ENCODE results near the gene APBA2.

Gene APBA2

DNA sequence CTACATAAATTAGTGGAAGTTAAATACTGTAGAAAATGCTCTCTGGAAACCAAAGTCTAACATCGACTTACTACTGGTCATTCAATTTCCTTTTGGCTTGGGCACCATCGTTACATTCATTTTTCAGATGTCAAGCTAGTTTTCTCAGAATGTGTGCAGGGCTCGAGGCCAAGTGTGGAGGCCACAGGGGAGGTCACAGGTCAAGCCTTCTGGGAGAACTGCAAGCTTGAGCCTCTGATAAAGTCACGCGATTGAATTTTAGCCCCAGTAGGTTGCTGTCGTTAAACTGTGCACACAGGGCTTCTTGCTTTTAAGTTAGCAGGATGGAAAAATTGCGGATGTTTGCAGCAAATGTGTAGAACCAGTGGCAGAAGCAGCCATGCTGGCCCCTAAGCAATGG is 182.2 kb downstream of the APBA2 start:
- no peak for DNase-seq

DNA sequence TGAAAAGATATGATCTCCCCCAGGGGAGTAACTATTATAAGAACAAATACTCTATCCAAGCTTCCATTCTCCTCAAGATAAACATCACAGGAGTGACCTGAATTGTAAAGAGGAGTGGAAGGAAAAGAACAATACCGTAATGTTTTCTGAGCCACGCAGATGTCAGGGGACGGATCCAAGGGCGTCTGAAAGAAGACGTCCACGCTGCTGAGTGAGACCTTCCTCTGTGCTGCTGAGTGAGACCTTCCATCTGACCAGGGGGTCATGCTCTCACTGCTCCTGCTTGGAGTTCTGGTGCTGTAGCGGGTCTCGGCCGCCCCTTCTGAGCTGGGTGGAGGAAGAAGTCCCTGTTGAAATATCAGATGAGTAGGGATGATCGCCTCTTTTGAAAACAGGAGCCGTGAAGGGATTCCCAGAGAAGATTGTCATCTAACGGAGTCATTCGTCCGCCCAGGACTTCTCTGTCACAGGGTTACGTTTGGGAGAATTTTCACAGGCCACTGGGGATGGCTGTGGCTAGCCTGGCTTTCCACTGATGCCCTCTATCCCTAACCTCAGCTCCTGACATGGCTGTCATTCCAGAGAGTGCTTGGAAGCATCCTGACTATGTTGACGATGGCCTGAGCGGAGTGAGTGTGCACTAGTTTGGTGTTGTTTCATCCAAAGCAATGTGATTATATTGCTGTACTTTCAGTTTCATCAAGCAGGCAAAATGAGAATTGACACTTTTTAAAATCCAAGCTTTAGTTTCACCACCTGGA is 184.9 kb downstream of the APBA2 start:
- DNase-seq, result no peak

DNA sequence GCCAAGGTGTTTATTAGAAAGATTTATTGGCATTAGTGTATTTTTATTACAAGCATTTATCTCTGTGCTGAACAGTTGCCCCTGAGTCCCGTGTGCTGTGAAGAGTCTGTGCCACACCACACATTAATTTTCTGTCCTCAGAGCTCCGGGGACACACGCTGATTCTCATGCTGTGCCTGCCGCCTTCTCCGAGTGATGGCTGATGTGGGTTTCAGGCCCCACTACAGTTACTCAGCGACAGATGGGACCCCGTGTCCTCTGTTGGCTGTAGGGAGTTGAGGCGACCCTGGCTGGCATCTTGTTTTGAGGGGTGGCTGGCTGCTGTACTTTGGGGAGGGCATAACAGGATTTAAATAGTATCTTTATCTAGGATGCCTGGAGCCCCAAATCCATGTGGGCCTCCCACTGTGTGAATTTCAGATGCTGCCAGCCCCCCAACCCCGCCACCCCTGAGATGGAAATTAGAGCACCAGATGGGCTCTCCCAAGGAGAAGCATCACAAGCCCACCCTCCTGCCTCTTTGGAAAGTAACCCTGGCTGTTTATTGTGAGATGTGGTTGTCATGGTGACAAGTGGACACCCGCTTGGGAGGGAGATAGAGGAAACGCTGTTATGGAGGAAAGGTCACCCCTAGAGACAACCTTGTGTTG is 185.6 kb downstream of the APBA2 start:
- no peak for DNase-seq

DNA sequence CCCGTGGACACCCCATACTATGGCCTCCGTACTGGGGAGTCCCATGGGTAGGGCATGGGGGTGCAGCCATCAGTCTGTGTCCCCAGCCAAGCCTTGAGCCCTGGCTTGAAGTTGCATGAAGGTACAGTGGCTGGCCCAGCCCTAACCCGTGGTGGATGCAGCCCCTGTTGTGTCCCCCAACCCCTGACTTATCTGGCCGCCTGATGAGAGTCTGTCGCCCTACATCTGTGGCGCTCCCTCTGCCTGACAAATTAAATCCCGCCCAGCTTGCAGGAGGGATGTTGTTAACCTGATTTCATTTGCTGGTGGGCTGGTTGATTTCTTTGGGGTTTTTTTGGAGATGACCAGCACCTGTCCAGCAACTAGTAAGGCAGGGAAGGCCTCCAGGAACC is 186.1 kb downstream of the APBA2 start:
- DNase-seq, result no peak

DNA sequence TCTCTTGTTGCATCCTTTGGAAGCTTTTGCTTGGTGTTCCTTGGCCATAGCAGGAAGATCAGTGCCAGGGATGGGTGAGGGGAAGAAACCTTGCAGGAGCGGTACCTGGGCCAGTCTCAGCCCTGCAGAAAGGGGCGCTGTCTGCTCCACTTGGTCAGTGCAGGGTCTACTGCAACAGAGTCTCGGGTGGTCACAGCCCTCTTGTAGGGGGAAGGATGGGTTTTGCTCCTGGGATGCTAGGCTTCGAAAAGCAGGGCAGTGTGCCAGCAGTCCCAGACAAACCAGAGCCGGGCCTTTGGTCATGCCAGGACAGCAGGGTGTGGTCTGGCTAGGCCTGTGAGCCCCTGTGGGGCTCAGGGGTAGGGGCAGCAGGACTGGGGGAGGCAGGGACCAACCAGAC is 186.7 kb downstream of the APBA2 start:
- no peak for DNase-seq

DNA sequence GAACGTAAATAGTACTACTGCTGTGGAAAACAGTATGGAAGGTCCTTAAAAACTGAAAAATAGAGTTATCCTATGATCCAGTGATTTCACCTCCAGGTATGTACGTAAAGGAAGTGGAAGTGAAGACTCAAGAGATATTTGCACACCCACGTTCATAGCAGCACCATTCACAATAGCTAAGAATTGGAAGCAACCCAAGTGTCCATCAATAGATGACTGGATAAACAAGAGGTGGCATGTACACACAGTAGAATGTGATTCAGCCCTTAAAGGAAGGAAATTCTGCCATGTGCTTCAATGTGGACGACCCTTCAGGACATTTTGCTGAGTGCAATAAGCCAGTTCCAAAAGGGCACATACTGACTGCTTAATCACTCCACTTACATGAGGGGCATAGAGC is 188.3 kb downstream of the APBA2 start:
- DNase-seq, result no peak

DNA sequence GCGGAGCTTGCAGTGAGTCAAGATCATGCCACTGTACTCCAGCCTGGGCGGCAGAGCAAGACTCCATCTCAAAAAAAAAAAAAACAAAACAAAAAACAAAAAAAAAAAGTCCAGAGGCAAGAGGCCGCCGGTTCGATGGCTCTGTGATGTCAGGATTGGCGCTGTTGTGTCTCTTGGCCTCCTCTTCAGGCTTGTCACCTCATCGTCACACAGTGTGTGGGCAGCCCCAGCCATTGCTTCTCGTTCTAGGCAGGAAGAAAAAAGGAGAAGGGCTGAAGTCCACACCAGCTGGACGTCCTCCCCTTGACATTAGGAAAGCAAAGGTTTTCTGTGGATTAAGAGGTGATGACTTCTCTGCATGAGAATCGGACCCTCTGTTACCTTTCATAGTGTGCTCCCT is 192.8 kb downstream of the APBA2 start:
- DNase-seq, result no peak

DNA sequence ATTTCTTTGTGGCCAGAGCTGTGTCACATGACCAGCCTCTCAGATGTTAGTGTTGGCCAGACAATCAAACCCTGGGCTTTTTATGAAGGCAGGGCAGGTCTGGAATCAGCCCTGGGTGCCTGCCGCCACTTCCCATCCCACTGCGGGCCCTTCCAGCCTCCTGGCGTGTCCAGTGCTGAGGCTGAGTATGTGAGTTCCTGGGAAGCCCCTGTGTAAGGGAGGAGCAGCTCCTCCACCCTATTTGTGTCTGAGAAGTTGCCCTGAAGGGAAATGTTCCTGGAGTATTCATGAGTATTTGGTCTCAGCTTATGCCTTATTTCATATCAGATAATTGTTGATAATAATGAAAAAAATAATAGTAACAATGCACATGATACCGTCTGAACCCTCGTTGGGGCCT is 193.7 kb downstream of the APBA2 start:
- DNase-seq, result no peak

DNA sequence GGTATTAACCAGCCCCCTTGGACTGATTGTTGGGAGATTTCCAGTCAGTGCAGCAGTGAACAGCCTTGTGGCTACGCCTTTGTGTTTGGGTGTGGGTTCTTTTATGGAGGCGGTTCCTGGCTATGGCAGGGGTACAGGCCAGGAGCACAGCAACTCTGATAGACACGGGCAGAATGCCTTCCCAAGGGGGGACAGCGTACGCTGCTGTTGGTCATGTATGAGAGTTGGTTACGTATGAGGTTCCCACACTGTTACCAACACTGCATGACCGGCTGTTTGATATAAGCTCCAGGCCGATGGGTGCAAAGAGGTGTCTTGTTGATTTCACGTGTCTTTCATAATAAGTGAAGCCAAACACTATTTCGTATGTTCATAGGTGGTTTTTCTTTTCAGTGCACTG is 196.0 kb downstream of the APBA2 start:
- no peak for DNase-seq

DNA sequence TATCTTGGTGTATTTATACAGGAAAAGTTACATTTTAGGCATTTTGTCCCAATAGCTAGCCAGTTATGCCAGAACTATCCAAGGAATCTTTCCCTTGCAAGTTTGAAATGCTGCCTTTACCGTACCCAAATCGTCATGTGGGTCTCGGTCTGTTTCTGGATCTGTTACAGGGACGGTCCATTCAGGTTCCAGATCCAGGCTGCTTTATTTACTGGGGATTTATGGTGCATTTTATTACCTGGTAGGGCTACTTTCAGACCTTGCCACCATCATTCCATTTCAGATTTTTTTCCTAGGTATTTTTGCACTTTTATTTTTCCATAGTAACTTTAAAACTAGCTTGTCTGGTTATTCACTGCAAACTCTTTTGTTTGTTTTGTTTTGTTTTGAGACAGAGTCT is 197.4 kb downstream of the APBA2 start:
- no peak for DNase-seq

DNA sequence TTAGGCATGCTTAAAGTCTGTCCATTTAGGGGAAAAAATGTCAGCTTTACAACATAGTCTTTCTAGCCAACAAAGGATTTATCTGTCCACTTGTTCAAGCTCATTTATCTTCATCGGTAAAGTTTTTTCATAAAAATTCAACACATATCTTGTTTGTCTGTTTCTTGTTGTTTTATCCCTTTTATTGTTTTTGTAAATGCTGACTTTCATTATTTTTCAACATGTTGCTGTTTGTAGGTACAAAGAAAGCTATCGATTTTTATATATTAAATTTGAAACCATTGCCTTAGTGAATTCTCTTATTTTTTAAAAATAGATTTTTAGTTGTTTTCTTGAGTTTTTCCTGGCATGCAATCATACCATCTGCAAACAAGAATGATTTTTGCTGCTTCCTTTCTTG is 198.1 kb downstream of the APBA2 start:
- DNase-seq, result no peak

DNA sequence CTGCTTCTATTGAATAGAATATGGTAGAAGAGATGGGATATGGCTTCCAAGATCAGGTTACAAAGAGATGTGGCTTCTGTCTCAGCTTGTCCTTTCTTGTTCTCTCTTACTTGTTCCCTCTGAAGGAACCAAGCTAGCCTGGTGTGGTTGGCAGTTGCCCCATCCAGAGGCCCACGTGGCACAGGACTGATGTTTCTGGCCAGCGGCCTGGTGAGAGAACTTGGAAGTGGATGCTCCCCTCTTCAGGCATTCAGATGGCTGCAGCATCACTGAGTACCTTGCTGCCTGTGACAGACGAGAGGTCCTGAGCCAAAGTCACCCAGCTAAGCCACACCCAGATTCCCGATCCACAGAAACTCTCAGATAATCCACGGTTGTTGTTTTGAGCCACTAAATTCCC is 200.2 kb downstream of the APBA2 start:
- DNase-seq, result no peak

DNA sequence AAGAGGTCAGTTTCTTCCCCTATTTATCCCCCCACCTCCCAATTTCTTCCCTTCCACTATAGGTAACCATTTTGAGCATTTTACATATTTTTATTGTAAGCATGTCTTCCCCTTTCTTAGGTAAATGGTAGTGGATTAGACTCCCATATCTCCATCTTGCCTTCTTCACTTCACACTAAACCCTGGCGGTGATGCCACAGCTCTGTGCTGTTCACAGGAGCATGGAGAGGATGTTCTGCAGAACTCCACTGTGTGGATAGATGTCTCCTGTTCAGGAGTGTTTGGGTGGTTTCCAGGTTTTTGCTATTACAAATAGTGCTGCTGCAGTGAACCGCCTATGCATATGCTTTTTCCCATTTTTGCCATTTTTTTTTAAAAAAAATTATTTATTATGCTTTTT is 201.1 kb downstream of the APBA2 start:
- DNase-seq, result no peak

DNA sequence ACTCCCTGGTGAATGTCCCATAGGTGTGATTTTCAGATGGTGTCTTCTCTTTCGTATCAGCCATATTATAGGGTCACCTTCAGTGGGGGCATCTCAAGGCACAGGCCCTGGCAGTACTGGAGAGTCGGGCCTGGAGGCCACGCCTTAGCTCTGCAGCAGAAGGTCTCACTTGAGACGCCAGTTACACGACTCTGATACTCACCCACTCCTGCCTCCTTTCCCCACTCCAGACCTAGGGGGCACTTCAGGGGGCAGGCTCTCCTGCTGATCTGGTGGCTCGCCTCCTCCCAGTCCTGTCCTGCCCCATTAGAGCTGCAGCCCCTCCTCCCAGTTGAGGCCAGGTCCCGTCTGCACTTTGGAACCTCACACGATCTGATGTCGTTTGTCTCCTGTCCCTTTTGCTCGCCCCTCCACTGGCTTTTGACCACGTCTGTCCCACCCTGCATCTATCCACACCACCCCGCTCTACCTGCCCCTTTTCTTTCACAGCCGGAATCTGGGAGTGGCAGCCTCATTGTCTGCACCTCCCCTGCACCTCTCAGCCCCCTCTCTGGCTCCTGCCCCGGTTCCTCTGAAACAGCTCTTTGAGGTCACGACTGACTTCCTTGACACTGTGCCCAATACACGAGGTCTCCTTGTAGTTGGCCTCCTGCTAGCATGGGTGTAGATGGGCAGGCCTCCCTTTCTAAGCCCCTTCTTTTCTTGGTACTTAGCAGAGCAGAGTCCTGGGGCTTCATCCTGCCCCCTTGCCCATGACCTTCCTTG is 201.9 kb downstream of the APBA2 start:
- no peak for DNase-seq

DNA sequence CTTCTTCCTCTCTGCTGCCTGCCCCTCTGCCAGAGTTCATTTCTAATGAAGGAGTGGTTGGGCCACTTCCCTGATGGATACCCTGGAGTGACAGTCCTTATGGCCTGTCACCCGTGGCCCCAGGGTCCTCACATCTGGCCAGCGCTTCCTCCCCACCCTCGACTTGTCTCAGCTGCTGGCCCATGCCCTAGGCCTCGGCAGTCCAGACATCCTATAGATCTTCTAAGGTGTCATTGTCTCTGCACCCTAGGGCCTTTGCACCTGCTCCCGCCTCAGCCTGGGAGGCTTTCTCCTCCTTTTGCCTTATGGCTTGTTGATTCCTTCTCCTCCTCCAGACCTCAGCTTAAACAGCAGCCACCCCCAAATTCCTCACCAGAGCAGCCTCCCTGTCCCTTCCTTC is 202.9 kb downstream of the APBA2 start:
- no peak for DNase-seq

DNA sequence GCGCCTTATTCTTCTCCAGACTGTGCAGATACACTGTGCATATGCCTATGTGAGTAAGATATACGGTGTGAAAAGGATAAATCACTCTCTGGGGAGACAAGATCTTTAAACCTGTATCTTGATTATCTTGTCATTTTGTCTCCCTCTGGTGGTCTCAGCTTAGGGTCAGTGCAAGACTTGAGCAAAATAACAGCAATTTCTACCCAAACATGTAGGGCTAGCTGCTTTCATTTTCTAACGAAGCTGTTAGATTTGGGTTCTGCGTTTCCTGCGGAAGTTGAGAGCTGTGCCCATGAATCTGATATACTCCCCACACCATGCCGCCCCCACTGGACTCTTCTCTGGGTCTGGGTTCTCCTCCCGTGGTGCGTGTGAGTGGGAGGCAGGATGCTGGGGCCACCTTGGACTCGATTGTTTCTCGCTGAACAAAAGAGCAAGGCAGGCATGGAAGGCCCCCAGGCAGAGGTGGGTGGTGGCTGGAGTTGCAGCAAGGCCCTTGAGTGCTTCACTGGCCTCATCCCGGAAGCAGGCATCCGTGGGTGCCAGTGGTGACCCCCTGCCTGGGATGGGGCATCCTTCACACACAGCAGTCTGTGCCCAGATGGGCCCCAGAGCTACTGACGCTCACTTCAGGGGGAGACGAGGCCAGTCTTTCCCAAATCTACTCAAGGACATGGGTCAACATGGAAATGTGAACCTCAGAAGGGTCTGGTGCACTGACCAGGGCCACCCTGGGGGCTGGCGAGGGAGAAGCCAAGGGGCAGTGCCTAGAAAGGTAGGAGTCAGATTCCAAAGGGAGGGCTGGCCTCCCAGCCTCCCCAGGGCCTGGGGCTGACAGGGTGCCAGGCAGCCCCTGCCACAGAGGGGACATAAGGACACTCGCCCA is 204.2 kb downstream of the APBA2 start:
- DNase-seq, result peak in 1 of 2 donors; percentile 13

DNA sequence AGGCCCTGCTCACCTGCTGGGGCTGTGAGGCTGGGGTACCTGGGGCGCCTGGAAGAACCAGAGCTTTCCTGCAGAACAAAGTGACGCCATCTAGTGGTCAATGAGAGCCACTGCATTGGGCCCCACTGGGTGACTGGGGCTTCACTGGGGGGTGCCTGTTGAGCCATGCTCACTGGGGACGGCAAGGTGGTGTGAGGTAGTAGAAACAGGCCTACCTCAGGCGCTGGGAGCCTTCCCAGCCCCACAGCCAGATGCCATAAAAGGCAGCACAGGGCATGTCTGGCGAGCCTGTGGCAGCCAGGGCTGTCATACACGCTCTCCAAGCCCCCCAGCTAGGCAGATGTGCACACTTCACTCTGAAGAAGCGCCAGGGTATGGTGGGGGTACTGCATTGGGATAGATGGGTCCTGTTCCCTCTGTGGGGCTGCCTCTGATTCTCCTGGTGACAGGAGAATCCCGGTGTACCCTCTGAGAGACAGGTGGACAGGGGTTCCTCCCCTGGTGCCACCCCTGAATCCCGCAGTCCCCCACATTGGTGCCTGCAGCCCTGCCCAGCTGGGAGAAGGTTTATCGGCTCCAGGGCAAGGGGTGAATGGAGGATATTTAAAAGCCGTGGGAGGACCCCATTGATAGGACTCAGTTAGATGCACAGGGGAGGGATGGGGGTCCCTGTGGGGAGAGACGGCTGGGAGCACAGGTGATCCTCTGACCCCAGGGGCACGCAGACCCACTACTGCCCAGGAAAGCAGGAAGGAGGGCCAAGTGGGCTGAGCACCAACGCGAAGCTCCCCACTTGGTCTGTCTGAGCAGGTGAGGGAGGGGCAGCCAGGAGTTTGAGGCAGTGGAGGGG is 205.1 kb downstream of the APBA2 start:
- DNase-seq, result peak; percentile 56 to 63

DNA sequence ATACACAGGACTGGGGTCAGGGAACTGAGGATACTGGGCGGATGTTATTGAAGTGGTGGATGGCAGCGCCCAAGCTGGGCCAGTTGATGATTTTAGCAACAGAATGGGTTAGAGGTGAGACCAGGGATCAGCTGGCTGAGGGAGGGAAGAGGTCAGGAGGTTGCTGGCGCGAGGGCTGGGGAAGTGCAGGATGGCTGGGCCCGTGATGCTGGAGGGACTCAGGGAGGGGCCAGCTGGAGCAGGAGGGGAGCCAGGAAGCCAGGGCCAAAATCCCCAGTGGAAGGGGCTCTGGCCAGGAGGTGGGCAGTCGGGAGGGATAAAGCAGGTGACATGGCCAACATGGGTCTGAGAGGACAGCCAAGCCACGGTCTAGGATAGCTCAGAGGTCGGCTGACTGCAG is 205.9 kb downstream of the APBA2 start:
- no peak for DNase-seq

DNA sequence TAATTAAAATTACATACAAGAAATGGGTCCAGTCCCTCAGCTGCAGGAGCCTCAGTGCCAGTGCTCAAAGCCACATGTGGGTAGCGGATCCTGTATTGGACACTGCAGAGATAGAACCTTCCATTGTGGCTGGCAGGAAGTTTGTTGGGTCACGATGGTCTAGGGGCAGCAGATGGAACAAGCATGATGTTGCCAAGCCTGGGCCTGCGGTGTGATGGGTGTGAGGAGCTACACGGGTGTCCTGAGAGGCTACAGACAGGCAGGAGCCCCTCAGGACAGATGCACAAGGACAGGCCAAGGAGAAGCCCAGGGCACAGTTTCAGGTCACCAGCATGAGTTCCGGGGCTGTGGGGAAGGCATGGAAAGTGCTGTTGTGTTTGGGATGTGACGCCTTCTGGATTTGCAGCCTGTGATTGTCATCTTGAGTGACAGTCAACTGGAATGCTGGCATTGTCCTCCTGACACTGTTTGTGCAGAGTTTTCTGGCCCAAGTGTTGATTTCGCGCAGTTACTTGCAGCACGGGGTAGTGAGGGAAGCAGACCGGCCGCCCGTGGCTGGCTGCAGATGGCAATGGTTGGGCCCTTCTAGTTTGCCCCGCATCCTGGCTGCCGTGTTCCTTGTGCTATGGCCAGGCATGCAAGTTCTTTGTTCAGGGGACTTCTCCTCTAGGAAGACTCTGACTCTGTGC is 206.7 kb downstream of the APBA2 start:
- DNase-seq, result no peak

DNA sequence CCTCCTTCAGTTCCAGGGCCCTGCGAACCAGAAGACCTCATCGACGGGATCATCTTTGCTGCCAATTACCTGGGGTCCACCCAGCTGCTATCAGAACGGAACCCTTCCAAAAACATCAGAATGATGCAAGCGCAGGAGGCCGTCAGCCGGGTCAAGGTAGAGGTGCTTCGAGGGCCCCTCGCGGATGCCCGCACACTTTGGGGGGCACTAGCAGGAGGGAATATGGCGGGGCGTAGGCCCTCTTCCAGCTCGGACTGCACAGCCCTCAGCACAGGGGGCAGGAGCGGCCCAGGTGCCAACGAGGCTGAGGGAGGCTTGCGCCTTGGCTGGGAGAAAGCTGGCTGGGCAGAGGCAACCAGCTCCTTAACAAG is 207.3 kb downstream of the APBA2 start:
- no peak for DNase-seq

DNA sequence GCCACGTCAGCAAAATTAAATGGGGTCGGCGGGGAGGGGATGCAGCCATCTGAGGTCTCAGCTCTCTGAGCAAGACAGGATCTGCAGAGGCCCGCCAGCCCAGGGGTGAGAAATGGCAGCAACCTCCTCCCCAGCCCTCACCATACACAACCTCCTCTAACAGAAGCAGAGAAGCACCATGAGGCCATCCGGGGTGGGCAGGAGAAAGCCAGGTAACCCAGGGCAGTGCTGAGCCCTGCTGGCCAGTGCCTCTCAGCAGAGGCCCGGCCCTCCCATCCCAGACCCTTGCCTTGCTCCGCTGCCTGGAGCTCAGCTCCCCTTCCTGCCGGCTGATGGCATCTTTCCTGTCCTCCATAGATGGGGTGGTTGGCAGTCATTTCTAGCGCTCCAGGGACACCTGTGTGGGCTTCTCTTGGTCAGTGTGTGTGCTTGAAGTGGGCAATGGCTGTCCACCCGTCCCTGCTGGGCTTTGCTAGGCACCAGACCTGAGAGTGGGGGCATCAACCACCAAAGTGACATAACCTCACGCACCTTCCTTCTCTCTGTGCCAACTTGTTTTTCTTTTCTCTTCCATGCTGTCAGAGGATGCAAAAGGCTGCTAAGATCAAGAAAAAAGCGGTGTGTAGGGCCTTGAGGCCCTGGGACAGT is 208.0 kb downstream of the APBA2 start:
- no peak for DNase-seq
